Adrenal gland (tissue), 12 donors: ENCODE data around the gene ALAS2. TPM values are rescaled to one million over a fixed set of nuclear protein-coding genes. Genes with fewer than 3 reads are reported as not detected.

ENCODE experiments used
- DNase-seq, 7 donors: peaks; one replicate each; pipeline ENCODE4 v3.0.0-alpha.2; 2019 to 2020
- H3K27ac ChIP-seq, 5 donors: fragments of 200-600 bp; sonication (generic) in 4 of 5; 1 replicate in 3 of 5; 2 replicates in 2 of 5; pipeline versions ENCODE4 v1.5.1 to v1.8.0; 2016 to 2020; ENCODE audit warnings: mild to moderate bottlenecking in 1 of 5
- H3K27me3 ChIP-seq: fragments of 200-600 bp; 2 replicates; pipeline ENCODE4 v1.8.0; 2021
- H3K36me3 ChIP-seq, 2 donors: fragments of 200-600 bp; replicated peaks in 1 of 2; 1 replicate in 1 of 2; 2 replicates in 1 of 2; pipeline versions ENCODE4 v1.5.1 to v1.8.0; 2018 to 2022
- H3K4me1 ChIP-seq, 2 donors: fragments of 200-600 bp; replicated peaks in 1 of 2; 1 replicate in 1 of 2; 2 replicates in 1 of 2; pipeline versions ENCODE4 v1.5.1 to v1.8.0; 2018 to 2021
- H3K4me3 ChIP-seq, 4 donors: fragments of 200-600 bp; sonication (generic) in 3 of 4; one replicate each; pipeline ENCODE4 v1.5.1; 2016 to 2018
- H3K9me3 ChIP-seq, 3 donors: fragments of 200-600 bp; sonication (generic) in 1 of 3; replicated peaks in 1 of 3; 1 replicate in 2 of 3; 2 replicates in 1 of 3; pipeline versions ENCODE4 v1.5.1 to v1.8.0; 2016 to 2021
- CTCF ChIP-seq, 6 experiments: fragments of 450-650 bp in 4 of 6; fragments of 200-600 bp in 2 of 6; sonication (generic) in 1 of 6; IDR thresholded peaks; 1 replicate in 5 of 6; 2 replicates in 1 of 6; pipeline versions ENCODE4 v1.5.1 to v1.8.0; 2016 to 2021; ENCODE audit warnings: antibody characterized with exemption in 6 of 6, mild to moderate bottlenecking in 2 of 6, moderate library complexity in 1 of 6
- POLR2A ChIP-seq, 2 donors: fragments of 450-650 bp; IDR thresholded peaks; one replicate each; pipeline ENCODE4 v1.6.1; 2017; ENCODE audit warnings: antibody characterized with exemption in 2 of 2, mild to moderate bottlenecking in 2 of 2, moderate library complexity in 1 of 2
- WGBS, 4 donors: extraction: QIAGEN DNeasy Blood & Tissue Kit in 2 of 4; methylation state at CpG; one replicate each; pipeline versions ENCODE4 v1.1.5 to v1.1.7; 2013 to 2017; 5-methylcytosine and 5-hydroxymethylcytosine counted together
- intact Hi-C, 2 donors: fragments of 100-400 bp; cut with DNase I; formaldehyde crosslinking; loops; one replicate each; pipeline versions ENCODE4 v1.14.1 to v1.15.0; 2022 to 2023
- polyA plus RNA-seq, 3 donors: library from polyadenylated mRNA; stranded (reverse); fragments of 200-250 nt in 2 of 3; fragments of 350-450 nt in 1 of 3; fragmentation: Illumina TruSeq in 1 of 3; extraction: RNeasy Lipid Tissue Mini Kit (QIAGEN cat#74804) in 1 of 3; gene quantifications; one replicate each; pipeline ENCODE4 v1.2.3, GENCODE V29; 2013 to 2014
- total RNA-seq, 9 donors: library from RNA; depleted of rRNA in 4 of 9; stranded (reverse); fragments of >200 nt in 4 of 9; fragments of 120-200 nt in 1 of 9; fragmentation: NEBNext Ultra II Directional in 1 of 9; extraction: Animal tissue kit (Norgen Biotek cat#: 25700) in 1 of 9; gene quantifications; one replicate each; pipeline versions ENCODE4 v1.1.0 to v1.2.4, GENCODE V29; 2013 to 2023
- donor health status: healthy with polysubstance abuse.
- donor health status: Bipolar disorder and iron deficiency.
- donor health status: DM: yes; HTN: yes; CAD: no.
- donor health status: DM: no; HTN: no; CAD: no.
- donor health status: DM: no; HTN: no; CAD: no.
- donor health status: DM: yes; HTN: yes; CAD: no.

The ALAS2 gene
- total and polyA plus RNA-seq, 12 donors = 0.07 to 49.1 (median 2.5) TPM; not detected in 8

- H3K4me3 ChIP-seq = no peak overlapping the region
- H3K27ac ChIP-seq = no peak overlapping the region
- no peaks in the 10 kb centered on the region for H3K4me1 ChIP-seq
- H3K36me3 ChIP-seq = no peaks in the 10 kb centered on the region
- DNase-seq = no peak
- H3K9me3 ChIP-seq = no peaks in the 10 kb centered on the region
- H3K27me3 ChIP-seq = peaks cover 8% of the 10 kb centered on the region
- no peak for TF ChIP-seq CTCF (IDR thresholded peaks at IDR 0.05)
- no peak for TF ChIP-seq POLR2A (IDR thresholded peaks at IDR 0.05)
- WGBS, 4 donors = 75 to 100% (median 95%) methylated on average over 1 of the region's 1 CpG
- intact Hi-C loops = no loop called here
These were observed 69.0 kb downstream of the ALAS2 start for GRCh38 chrX:54961750-54962149.

Other genes with a start within 250 kb of the ALAS2 start
- gene ITIH6, start 232.7 kb downstream of the ALAS2 start, total RNA-seq = under 1 TPM in 1 of 9 donors, not detected in 8; under 0.01 TPM
- not detected for gene ITIH6, start 232.7 kb downstream of the ALAS2 start, polyA plus RNA-seq
- gene MAGED2, start 223.2 kb downstream of the ALAS2 start, total RNA-seq = 100 to 1,000 TPM; 144 to 539 (median 245) TPM
- gene MAGED2, start 223.2 kb downstream of the ALAS2 start, polyA plus RNA-seq = 100 to 1,000 TPM; 121 to 162 (median 129) TPM
- gene TRO, start 110.2 kb downstream of the ALAS2 start, total RNA-seq = 10 to 100 TPM in 1 of 9 donors, 1 to 10 TPM in 8; 1.3 to 56.6 (median 4.8) TPM
- gene TRO, start 110.2 kb downstream of the ALAS2 start, polyA plus RNA-seq = 10 to 100 TPM in 2 of 3 donors, 1 to 10 TPM in 1; 6.6 to 21.1 (median 17.0) TPM
- gene PFKFB1, start 36.8 kb downstream of the ALAS2 start, total RNA-seq = under 1 TPM in 6 of 9 donors, not detected in 3; 0.25 to 0.94 (median 0.40) TPM
- gene PFKFB1, start 36.8 kb downstream of the ALAS2 start, polyA plus RNA-seq = 1 to 10 TPM in 2 of 3 donors, under 1 TPM in 1; 0.38 to 4.1 (median 1.7) TPM
- 10 to 100 TPM in 8 of 9 donors, 1 to 10 TPM in 1; 6.3 to 16.8 (median 14.6) TPM for gene APEX2, start 30.6 kb downstream of the ALAS2 start, total RNA-seq
- 10 to 100 TPM in 1 of 3 donors, 1 to 10 TPM in 2; 7.1 to 16.2 (median 7.2) TPM for gene APEX2, start 30.6 kb downstream of the ALAS2 start, polyA plus RNA-seq
- gene PAGE2B, start 44.1 kb upstream of the ALAS2 start, total RNA-seq = under 1 TPM in 1 of 9 donors, not detected in 8; 0.67 TPM
- gene PAGE2B, start 44.1 kb upstream of the ALAS2 start, polyA plus RNA-seq = not detected
- not detected for gene PAGE2, start 58.0 kb upstream of the ALAS2 start, total RNA-seq
- not detected for gene PAGE2, start 58.0 kb upstream of the ALAS2 start, polyA plus RNA-seq
- gene PAGE5, start 189.4 kb upstream of the ALAS2 start, total RNA-seq = not detected
- not detected for gene PAGE5, start 189.4 kb upstream of the ALAS2 start, polyA plus RNA-seq
- gene PAGE3, start 233.9 kb upstream of the ALAS2 start, total RNA-seq = not detected
- not detected for gene PAGE3, start 233.9 kb upstream of the ALAS2 start, polyA plus RNA-seq